ENCODE measurements around the gene SEC61A2.

DNA sequence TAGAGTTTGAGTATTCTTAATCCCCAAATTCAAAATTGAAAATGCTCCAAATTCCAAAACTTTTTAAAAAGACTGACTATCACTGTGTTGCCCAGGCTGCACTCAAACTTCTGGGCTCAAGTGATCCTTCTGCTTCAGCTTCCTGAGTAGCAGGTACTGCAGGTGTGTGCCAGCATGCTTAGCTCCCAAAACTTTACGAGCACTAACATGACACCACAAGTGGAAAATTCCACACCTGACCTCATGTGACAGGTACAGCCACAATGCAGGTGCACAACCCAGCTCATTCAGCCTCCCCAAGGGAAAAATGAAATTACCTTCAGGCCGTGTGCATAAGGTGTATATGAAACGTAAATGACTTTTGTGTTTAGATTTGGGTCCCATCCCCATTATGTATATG, 83.0 kb downstream of the SEC61A2 start:
- TF ChIP-seq, protein P1, sequence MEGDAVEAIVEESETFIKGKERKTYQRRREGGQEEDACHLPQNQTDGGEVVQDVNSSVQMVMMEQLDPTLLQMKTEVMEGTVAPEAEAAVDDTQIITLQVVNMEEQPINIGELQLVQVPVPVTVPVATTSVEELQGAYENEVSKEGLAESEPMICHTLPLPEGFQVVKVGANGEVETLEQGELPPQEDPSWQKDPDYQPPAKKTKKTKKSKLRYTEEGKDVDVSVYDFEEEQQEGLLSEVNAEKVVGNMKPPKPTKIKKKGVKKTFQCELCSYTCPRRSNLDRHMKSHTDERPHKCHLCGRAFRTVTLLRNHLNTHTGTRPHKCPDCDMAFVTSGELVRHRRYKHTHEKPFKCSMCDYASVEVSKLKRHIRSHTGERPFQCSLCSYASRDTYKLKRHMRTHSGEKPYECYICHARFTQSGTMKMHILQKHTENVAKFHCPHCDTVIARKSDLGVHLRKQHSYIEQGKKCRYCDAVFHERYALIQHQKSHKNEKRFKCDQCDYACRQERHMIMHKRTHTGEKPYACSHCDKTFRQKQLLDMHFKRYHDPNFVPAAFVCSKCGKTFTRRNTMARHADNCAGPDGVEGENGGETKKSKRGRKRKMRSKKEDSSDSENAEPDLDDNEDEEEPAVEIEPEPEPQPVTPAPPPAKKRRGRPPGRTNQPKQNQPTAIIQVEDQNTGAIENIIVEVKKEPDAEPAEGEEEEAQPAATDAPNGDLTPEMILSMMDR (IDR thresholded peaks at IDR 0.05) = no peak
- TF ChIP-seq POLR2AphosphoS5 (IDR thresholded peaks at IDR 0.05) = no peak
- TF ChIP-seq POLR2A (IDR thresholded peaks at IDR 0.05; ENCODE audit: low read depth) = no peak

Data from esophagus muscularis mucosa (tissue), 3 donors.